ENCODE measurements around the gene GPC6. TPM values are rescaled to one million over a fixed set of nuclear protein-coding genes. Genes with fewer than 3 reads are reported as not detected.

GPC6 gene
- total and polyA plus RNA-seq, 2 donors (not counting 1 experiment from before 2014, with no cell fraction given): not detected

- H3K4me2 ChIP-seq (replicated peaks; ENCODE audit: low read depth, low read length, poor library complexity, severe bottlenecking): no peak overlapping the region
- no peak overlapping the region for H2AFZ ChIP-seq (ENCODE audit: insufficient read depth, low read depth, low read length, poor library complexity, severe bottlenecking)
- Mint-ChIP-seq H3K27ac (no peak overlapping the region), H3K27me3 (no peaks in the 10 kb centered on the region), H3K4me3 (no peak overlapping the region), H3K9me3 (ENCODE audit: insufficient read depth) (peaks cover 7% of the 10 kb centered on the region), H3K4me1 (no peaks in the 10 kb centered on the region)
- H3K9me3 ChIP-seq (ENCODE audit: control extremely low read depth in 1 of 3, control insufficient read depth in 2 of 3, insufficient read depth in 1 of 3, low read length in 2 of 3): no peaks in the 10 kb centered on the region
- no peaks in the 10 kb centered on the region for H4K20me1 ChIP-seq (ENCODE audit: control insufficient read depth, insufficient read depth, low read length, poor library complexity, severe bottlenecking)
- no peak for TF ChIP-seq EZH2 (IDR thresholded peaks at IDR 0.05; ENCODE audit: borderline replicate concordance, insufficient read depth, low read depth, low read length, poor library complexity, severe bottlenecking)
- TF ChIP-seq CTCF (IDR thresholded peaks at IDR 0.05): no peak
- intact Hi-C loops (cut with micrococcal nuclease): no loop called here
- H3K36me3 ChIP-seq (replicated peaks in 1 of 2; ENCODE audit: control extremely low read depth in 1 of 2, control insufficient read depth in 1 of 2, extremely low read depth in 1 of 2, insufficient read depth in 2 of 2, low read length in 1 of 2): no peaks in the 10 kb centered on the region
- no peak overlapping the region for H3K27ac ChIP-seq (ENCODE audit: low read length in 2 of 2)
- H3K4me3 ChIP-seq (ENCODE audit: control extremely low read depth in 1 of 5, extremely low read depth in 1 of 5, insufficient read depth in 1 of 5, low read depth in 2 of 5, low read length in 4 of 5): no peak overlapping the region
- no peaks in the 10 kb centered on the region for H3K27me3 ChIP-seq (replicated peaks in 1 of 4; ENCODE audit: control extremely low read depth in 1 of 4, control insufficient read depth in 3 of 4, insufficient read depth in 4 of 4, low read length in 3 of 4)
- no peak for ATAC-seq (ENCODE audit: low read depth)
- no peaks in the 10 kb centered on the region for H3K4me1 ChIP-seq (ENCODE audit: control insufficient read depth in 2 of 2, insufficient read depth in 2 of 2, low read length in 2 of 2)
- CTCF ChIA-PET: no interaction called here
- POLR2A ChIA-PET: no interaction called here
- no peaks in the 10 kb centered on the region for H3K79me2 ChIP-seq (ENCODE audit: control insufficient read depth, insufficient read depth, low read length)
- DNase-seq: no peak
- H3K9ac ChIP-seq (ENCODE audit: low read length): no peak overlapping the region
Observed at GRCh38 chr13:93345024-93345423, 118.4 kb downstream of the GPC6 start.

- no peaks in the 10 kb centered on the region for H3K27me3 ChIP-seq (replicated peaks in 1 of 4; ENCODE audit: control extremely low read depth in 1 of 4, control insufficient read depth in 3 of 4, insufficient read depth in 4 of 4, low read length in 3 of 4)
- Mint-ChIP-seq H3K9me3 (ENCODE audit: insufficient read depth) (peaks cover 7% of the 10 kb centered on the region), H3K4me3 (no peak overlapping the region), H3K27ac (no peak overlapping the region), H3K4me1 (no peaks in the 10 kb centered on the region), H3K27me3 (no peaks in the 10 kb centered on the region)
- H3K4me3 ChIP-seq (ENCODE audit: control extremely low read depth in 1 of 5, extremely low read depth in 1 of 5, insufficient read depth in 1 of 5, low read depth in 2 of 5, low read length in 4 of 5): no peak overlapping the region
- no peaks in the 10 kb centered on the region for H4K20me1 ChIP-seq (ENCODE audit: control insufficient read depth, insufficient read depth, low read length, poor library complexity, severe bottlenecking)
- H3K4me2 ChIP-seq (replicated peaks; ENCODE audit: low read depth, low read length, poor library complexity, severe bottlenecking): no peak overlapping the region
- no peaks in the 10 kb centered on the region for H3K9me3 ChIP-seq (ENCODE audit: control extremely low read depth in 1 of 3, control insufficient read depth in 2 of 3, insufficient read depth in 1 of 3, low read length in 2 of 3)
- TF ChIP-seq CTCF (IDR thresholded peaks at IDR 0.05) (no peak), EZH2 (IDR thresholded peaks at IDR 0.05; ENCODE audit: borderline replicate concordance, insufficient read depth, low read depth, low read length, poor library complexity, severe bottlenecking) (no peak)
- ChIA-PET CTCF (no interaction called here), POLR2A (no interaction called here)
- no peaks in the 10 kb centered on the region for H3K79me2 ChIP-seq (ENCODE audit: control insufficient read depth, insufficient read depth, low read length)
- no peaks in the 10 kb centered on the region for H3K4me1 ChIP-seq (ENCODE audit: control insufficient read depth in 2 of 2, insufficient read depth in 2 of 2, low read length in 2 of 2)
- no peaks in the 10 kb centered on the region for H3K36me3 ChIP-seq (replicated peaks in 1 of 2; ENCODE audit: control extremely low read depth in 1 of 2, control insufficient read depth in 1 of 2, extremely low read depth in 1 of 2, insufficient read depth in 2 of 2, low read length in 1 of 2)
- no peak overlapping the region for H3K27ac ChIP-seq (ENCODE audit: low read length in 2 of 2)
- DNase-seq: no peak
- intact Hi-C loops (cut with micrococcal nuclease): no loop called here
- H2AFZ ChIP-seq (ENCODE audit: insufficient read depth, low read depth, low read length, poor library complexity, severe bottlenecking): no peak overlapping the region
- ATAC-seq (ENCODE audit: low read depth): no peak
- no peak overlapping the region for H3K9ac ChIP-seq (ENCODE audit: low read length)
- no CpG with 5 or more reads among the region's 2 CpGs for WGBS (ENCODE audit: insufficient coverage)
Observed at GRCh38 chr13:93345770-93346169, 119.2 kb downstream of the GPC6 start.

Data from B cell (primary cell).